ENCODE data around the gene C1GALT1. TPM values are rescaled to one million over a fixed set of nuclear protein-coding genes. Genes with fewer than 3 reads are reported as not detected.

The C1GALT1 gene
- total RNA-seq, 4 donors from 2014 or later = 22.6 to 57.5 (median 29.5) TPM

DNA sequence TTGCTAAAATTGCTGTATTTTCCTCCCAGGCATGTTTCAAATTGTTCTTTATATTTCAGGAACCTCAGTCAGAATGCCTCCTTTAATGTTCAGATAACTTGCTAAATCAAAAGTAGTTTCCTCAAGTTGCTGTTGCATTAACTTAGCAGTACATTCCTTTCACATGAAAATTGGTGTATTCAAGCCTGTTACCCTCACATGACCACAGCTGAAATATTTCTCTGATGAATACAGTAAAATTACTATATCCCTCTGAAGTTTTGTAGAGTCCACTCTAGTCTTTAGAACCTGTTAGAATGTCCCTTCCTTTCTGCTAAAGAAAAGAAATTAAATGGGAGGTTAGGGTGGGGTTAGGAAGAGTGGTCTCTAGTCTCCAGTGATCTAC, 24.5 kb upstream of the C1GALT1 start:
- DNase-seq (ENCODE audit: low spot score in 2 of 2) = no peak
- Histone ChIP-seq H3K9me3 (peaks cover 0 to 4% (median 0%) of the 10 kb centered on the region in 4 donors), H3K27ac (peak overlapping the region in 1 of 4 donors; percentile 10), H3K4me3 (no peak overlapping the region), H3K27me3 (no peaks in the 10 kb centered on the region), H3K36me3 (no peaks in the 10 kb centered on the region), H3K4me1 (peaks cover 0 to 11% (median 0%) of the 10 kb centered on the region in 4 donors)
- TF ChIP-seq EP300 (IDR thresholded peaks at IDR 0.05) = no peak
- no peak for TF ChIP-seq POLR2A (IDR thresholded peaks at IDR 0.05)
- TF ChIP-seq, protein P1, sequence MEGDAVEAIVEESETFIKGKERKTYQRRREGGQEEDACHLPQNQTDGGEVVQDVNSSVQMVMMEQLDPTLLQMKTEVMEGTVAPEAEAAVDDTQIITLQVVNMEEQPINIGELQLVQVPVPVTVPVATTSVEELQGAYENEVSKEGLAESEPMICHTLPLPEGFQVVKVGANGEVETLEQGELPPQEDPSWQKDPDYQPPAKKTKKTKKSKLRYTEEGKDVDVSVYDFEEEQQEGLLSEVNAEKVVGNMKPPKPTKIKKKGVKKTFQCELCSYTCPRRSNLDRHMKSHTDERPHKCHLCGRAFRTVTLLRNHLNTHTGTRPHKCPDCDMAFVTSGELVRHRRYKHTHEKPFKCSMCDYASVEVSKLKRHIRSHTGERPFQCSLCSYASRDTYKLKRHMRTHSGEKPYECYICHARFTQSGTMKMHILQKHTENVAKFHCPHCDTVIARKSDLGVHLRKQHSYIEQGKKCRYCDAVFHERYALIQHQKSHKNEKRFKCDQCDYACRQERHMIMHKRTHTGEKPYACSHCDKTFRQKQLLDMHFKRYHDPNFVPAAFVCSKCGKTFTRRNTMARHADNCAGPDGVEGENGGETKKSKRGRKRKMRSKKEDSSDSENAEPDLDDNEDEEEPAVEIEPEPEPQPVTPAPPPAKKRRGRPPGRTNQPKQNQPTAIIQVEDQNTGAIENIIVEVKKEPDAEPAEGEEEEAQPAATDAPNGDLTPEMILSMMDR (IDR thresholded peaks at IDR 0.05) = no peak

DNA sequence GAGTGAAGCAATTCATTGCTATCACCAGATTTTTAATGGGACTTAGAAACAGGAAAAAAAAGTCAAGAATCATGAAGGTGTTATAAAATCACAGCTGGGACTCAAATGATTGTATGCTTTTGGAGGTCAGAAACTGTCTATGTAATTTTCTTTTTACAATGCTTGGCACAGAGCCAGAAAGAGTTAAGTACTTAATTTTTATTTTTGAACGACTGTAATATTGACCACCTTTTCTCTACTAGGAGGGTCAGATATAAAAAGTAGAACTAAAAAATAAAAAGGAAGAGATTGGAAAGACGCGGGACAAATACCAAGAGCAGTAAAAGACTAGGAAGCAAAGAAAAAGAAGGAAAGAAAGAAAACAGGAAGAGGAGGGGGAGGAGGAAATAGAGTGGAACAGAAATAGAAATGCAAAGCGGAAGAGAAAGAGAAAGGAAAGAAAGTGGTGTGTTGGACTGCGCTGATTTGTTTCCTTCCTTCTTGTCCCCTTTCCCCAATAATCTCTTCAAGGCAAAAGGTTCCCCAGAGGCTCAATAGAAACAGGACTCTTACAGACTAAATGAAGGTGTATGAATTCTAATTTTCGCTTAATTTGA, 23.2 kb upstream of the C1GALT1 start:
- no peaks in the 10 kb centered on the region for H3K36me3 ChIP-seq
- no peak for DNase-seq (ENCODE audit: low spot score in 2 of 2)
- TF ChIP-seq POLR2A (IDR thresholded peaks at IDR 0.05) = no peak
- TF ChIP-seq EP300 (IDR thresholded peaks at IDR 0.05) = peak in 1 of 2 donors; percentile 14
- no peaks in the 10 kb centered on the region for H3K27me3 ChIP-seq
- WGBS, 2 donors = 56 to 73% methylated on average over 6 of the region's 6 CpGs
- H3K9me3 ChIP-seq = no peaks in the 10 kb centered on the region
- no peak overlapping the region for H3K4me3 ChIP-seq
- H3K4me1 ChIP-seq = peaks cover 0 to 11% (median 0%) of the 10 kb centered on the region in 4 donors
- H3K27ac ChIP-seq = no peak overlapping the region

DNA sequence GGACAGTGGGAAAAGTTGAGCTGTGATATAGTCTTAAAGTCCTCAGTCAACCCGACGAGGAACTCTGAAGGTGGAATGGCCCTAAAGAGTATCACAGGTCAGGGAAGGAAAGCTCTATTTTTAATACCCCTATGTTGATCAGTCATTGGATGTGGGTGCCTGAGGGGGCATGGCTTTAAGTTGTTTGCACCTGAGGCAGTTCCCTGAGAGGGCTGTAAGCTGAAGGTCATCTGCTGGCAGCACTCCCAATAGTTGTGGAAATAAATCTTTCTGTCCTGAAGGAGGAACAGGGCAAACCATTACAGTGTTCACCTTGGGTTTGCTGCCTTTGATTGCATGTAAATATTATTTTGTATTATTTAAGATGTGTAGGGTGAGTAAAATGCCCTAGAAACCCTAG, 17.8 kb upstream of the C1GALT1 start:
- TF ChIP-seq, protein P1 (IDR thresholded peaks at IDR 0.05) = no peak
- no peak for TF ChIP-seq POLR2A (IDR thresholded peaks at IDR 0.05)
- no peak for TF ChIP-seq EP300 (IDR thresholded peaks at IDR 0.05)
- WGBS, 2 donors = 90 to 93% methylated on average over 2 of the region's 2 CpGs
- H3K4me1 ChIP-seq = no peaks in the 10 kb centered on the region
- no peaks in the 10 kb centered on the region for H3K36me3 ChIP-seq
- no peak for DNase-seq (ENCODE audit: low spot score in 2 of 2)
- no peak overlapping the region for H3K4me3 ChIP-seq
- peaks cover 0 to 5% (median 0%) of the 10 kb centered on the region in 4 donors for H3K9me3 ChIP-seq
- no peaks in the 10 kb centered on the region for H3K27me3 ChIP-seq
- H3K27ac ChIP-seq = no peak overlapping the region

DNA sequence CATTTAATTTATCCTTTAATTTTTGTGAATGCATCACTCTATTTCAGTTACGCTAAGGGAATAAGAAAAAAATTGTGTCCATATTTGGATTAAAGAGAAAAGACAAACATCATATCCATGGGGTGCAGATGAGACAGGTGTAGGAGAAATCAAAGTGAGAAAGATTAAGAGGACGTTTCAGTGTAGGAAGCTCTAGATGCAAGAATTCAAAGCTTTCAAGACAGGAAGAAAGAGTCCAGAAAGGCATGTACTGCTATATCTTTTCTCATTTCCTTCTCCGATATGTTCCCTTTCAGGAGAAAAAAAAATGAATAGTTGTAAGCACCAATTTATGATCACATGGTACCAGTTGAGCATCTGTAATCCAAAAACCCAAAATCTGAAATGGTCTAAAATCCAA, 17.0 kb upstream of the C1GALT1 start:
- no peak for TF ChIP-seq POLR2A (IDR thresholded peaks at IDR 0.05)
- no peak for TF ChIP-seq EP300 (IDR thresholded peaks at IDR 0.05)
- TF ChIP-seq, protein P1 (IDR thresholded peaks at IDR 0.05) = no peak
- H3K4me3 ChIP-seq = no peak overlapping the region
- peaks cover 0 to 9% (median 0%) of the 10 kb centered on the region in 4 donors for H3K9me3 ChIP-seq
- no peaks in the 10 kb centered on the region for H3K4me1 ChIP-seq
- H3K27me3 ChIP-seq = no peaks in the 10 kb centered on the region
- no peak overlapping the region for H3K27ac ChIP-seq
- DNase-seq (ENCODE audit: low spot score in 2 of 2) = no peak
- H3K36me3 ChIP-seq = no peaks in the 10 kb centered on the region
- 73 to 84% methylated on average over 3 of the region's 3 CpGs for WGBS, 2 donors

DNA sequence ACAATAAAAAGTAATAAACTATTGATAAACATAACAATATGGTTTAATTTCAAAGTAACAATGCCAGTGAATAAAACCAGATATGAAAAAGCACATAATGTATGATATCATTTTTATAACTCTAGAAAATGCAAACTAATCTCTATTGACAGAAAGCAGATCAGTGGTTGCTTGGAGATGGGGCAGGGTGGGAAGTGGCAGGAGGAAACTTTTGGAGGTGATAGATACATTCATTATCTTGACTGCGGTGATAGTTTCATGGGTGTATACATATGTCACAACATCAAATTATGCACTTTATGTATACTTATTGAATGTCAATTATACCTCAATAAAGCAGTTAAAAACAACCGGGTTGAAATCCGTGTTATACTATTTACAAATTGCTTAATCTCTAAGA, 16.0 kb upstream of the C1GALT1 start:
- TF ChIP-seq EP300 (IDR thresholded peaks at IDR 0.05) = no peak
- no peak for TF ChIP-seq POLR2A (IDR thresholded peaks at IDR 0.05)
- TF ChIP-seq, protein P1 (IDR thresholded peaks at IDR 0.05) = no peak
- Histone ChIP-seq H3K27ac (no peak overlapping the region), H3K36me3 (no peaks in the 10 kb centered on the region), H3K27me3 (no peaks in the 10 kb centered on the region), H3K9me3 (peaks cover 0 to 18% (median 0%) of the 10 kb centered on the region in 4 donors), H3K4me3 (no peak overlapping the region), H3K4me1 (no peaks in the 10 kb centered on the region)
- WGBS, 2 donors = 90 to 92% methylated on average over 3 of the region's 3 CpGs
- DNase-seq (ENCODE audit: low spot score in 2 of 2) = no peak

Measured in tibial nerve (tissue), 4 donors.